T-cell (primary cell): Measurements from ENCODE around the gene OTUD3. TPM values are rescaled to one million over a fixed set of nuclear protein-coding genes. Genes with fewer than 3 reads are reported as not detected.
A peak's percentile ranks its signal among the peaks of the same experiment; 100 is the strongest.
"Not testable (repeated sequence)": the region's sequence is repeated elsewhere in the genome, so short reads cannot be mapped to it uniquely, and the experiment has no call there.

ENCODE experiments used
- ATAC-seq, 4 experiments: fragments of 200-7000 bp in 3 of 4; fragments of 150-1000 bp in 1 of 4; cut with Tn5 transposase; replicated peaks in 1 of 4; 1 replicate in 3 of 4; 2 replicates in 1 of 4; pipeline ENCODE4 v1.10.0; 2021; ENCODE audit warnings: moderate library complexity in 3 of 4, mild to moderate bottlenecking in 2 of 4, moderate number of reproducible peaks in 1 of 4
- CTCF ChIA-PET, 2 donors: fragments of 300-600 bp; sonication (Branson Sonifier 250); formaldehyde crosslinking; loops; one replicate each; lab custom pipeline; 2022; ENCODE audit warnings: antibody characterized with exemption in 2 of 2; lab: Charles Lee
- POLR2A ChIA-PET, 2 donors: fragments of 300-600 bp; sonication (Branson Sonifier 250); formaldehyde crosslinking; loops; one replicate each; lab custom pipeline; 2022; ENCODE audit warnings: antibody characterized with exemption in 2 of 2; lab: Charles Lee
- DNase-seq, 35 experiments: peaks; one replicate each; pipeline versions ENCODE4 v3.0.0 to v3.0.0-alpha.2; 2013 to 2023
- H3K27ac ChIP-seq: one replicate; pipeline ENCODE4 v1.5.1; 2013; ENCODE audit warnings: low read length
- H3K27me3 ChIP-seq, 2 experiments: replicated peaks in 1 of 2; 1 replicate in 1 of 2; 2 replicates in 1 of 2; pipeline versions ENCODE4 v1.6.1 to v1.7.0; 2013; ENCODE audit warnings: low read length in 1 of 2, mixed read lengths in 1 of 2; ENCODE audit not compliant: control insufficient read depth in 2 of 2, insufficient read depth in 2 of 2; ENCODE audit errors: extremely low read depth in 1 of 2
- H3K36me3 ChIP-seq, 2 donors: 1 replicate in 1 of 2; 2 replicates in 1 of 2; pipeline versions ENCODE4 v1.6.1 to v1.7.0; 2013; ENCODE audit warnings: low read length in 1 of 2; ENCODE audit not compliant: control insufficient read depth in 2 of 2, insufficient read depth in 1 of 2; ENCODE audit errors: extremely low read depth in 1 of 2
- H3K4me1 ChIP-seq, 2 experiments: 1 replicate in 1 of 2; 2 replicates in 1 of 2; pipeline versions ENCODE4 v1.6.1 to v1.7.0; 2013; ENCODE audit warnings: low read length in 2 of 2, mixed read lengths in 1 of 2; ENCODE audit not compliant: insufficient read depth in 2 of 2, control insufficient read depth in 1 of 2; ENCODE audit errors: extremely low read depth in 1 of 2
- H3K4me3 ChIP-seq, 2 donors: 1 replicate in 1 of 2; 2 replicates in 1 of 2; pipeline versions ENCODE4 v1.5.1 to v1.7.0; 2013; ENCODE audit warnings: mild to moderate bottlenecking in 2 of 2, low read length in 1 of 2, moderate library complexity in 1 of 2; ENCODE audit not compliant: control insufficient read depth in 1 of 2; ENCODE audit errors: extremely low read depth in 1 of 2
- H3K9me3 ChIP-seq: 2 replicates; pipeline ENCODE4 v1.7.0; 2013
- H3K27ac Mint-ChIP-seq, 2 donors: one replicate each; pipeline ENCODE4 v1.8.0; 2020 to 2021; ENCODE audit warnings: mild to moderate bottlenecking in 2 of 2, mixed read lengths in 2 of 2
- H3K27me3 Mint-ChIP-seq, 2 donors: one replicate each; pipeline ENCODE4 v1.8.0; 2021 to 2022; ENCODE audit warnings: mixed read lengths in 2 of 2
- H3K36me3 Mint-ChIP-seq: one replicate; pipeline ENCODE4 v1.8.0; 2021; ENCODE audit warnings: mixed read lengths
- H3K4me1 Mint-ChIP-seq, 3 donors: one replicate each; pipeline ENCODE4 v1.8.0; 2020 to 2022; ENCODE audit warnings: mixed read lengths in 3 of 3, mild to moderate bottlenecking in 1 of 3
- H3K4me3 Mint-ChIP-seq, 3 donors: one replicate each; pipeline ENCODE4 v1.8.0; 2020 to 2022; ENCODE audit warnings: mild to moderate bottlenecking in 3 of 3, mixed read lengths in 3 of 3, moderate library complexity in 3 of 3
- H3K9me3 Mint-ChIP-seq, 3 donors: one replicate each; pipeline ENCODE4 v1.8.0; 2020 to 2022; ENCODE audit warnings: mixed read lengths in 3 of 3
- WGBS: methylation state at CpG from one replicate; pipeline ENCODE4 v1.1.5; 2013; ENCODE audit warnings: missing lambda C conversion rate; ENCODE audit not compliant: insufficient coverage; 5-methylcytosine and 5-hydroxymethylcytosine counted together
- total RNA-seq, 35 experiments: library from RNA in 6 of 35; stranded (reverse) in 6 of 35; fragments of 120-200 nt in 1 of 35; gene quantifications; one replicate each; pipeline versions ENCODE4 v1.2.1 to v1.2.4 and lab custom pipeline; 2013 to 2026

OTUD3 gene
- total RNA-seq, 5 donors from 2014 or later (not counting 1 experiment from before 2014, with no cell fraction given), result 10.6 to 20.4 (median 13.6) TPM

- H3K27ac Mint-ChIP-seq, result no peak overlapping the region
- no peaks in the 10 kb centered on the region for H3K4me1 ChIP-seq
- no peaks in the 10 kb centered on the region for H3K36me3 Mint-ChIP-seq
- H3K4me3 ChIP-seq, result no peak overlapping the region
- peaks cover 9 to 13% of the 10 kb centered on the region in 2 experiments for H3K27me3 ChIP-seq
- 67% methylated on average over 1 of the region's 1 CpG for WGBS
- H3K27me3 Mint-ChIP-seq, result peaks cover 38 to 43% of the 10 kb centered on the region in 2 donors
- no peak overlapping the region for H3K4me3 Mint-ChIP-seq
- DNase-seq (no peak), ATAC-seq (no peak)
- no peaks in the 10 kb centered on the region for H3K4me1 Mint-ChIP-seq
- H3K36me3 ChIP-seq, result no peaks in the 10 kb centered on the region
- H3K27ac ChIP-seq, result no peak overlapping the region
- ChIA-PET CTCF (no interaction called here), POLR2A (no interaction called here)
- no peaks in the 10 kb centered on the region for H3K9me3 ChIP-seq
- peaks cover 0 to 14% (median 5%) of the 10 kb centered on the region in 3 donors for H3K9me3 Mint-ChIP-seq
These were observed 16.2 kb upstream of the OTUD3 start for GRCh38 chr1:19866029-19866428.

- H3K4me3 Mint-ChIP-seq, result no peak overlapping the region
- no peak for DNase-seq
- POLR2A ChIA-PET, result no interaction called here
- Histone ChIP-seq H3K27ac (no peak overlapping the region), H3K36me3 (no peaks in the 10 kb centered on the region), H3K9me3 (no peaks in the 10 kb centered on the region), H3K4me1 (no peaks in the 10 kb centered on the region), H3K4me3 (no peak overlapping the region), H3K27me3 (peaks cover 9 to 16% of the 10 kb centered on the region in 2 experiments)
- H3K9me3 Mint-ChIP-seq, result peaks cover 0 to 14% (median 5%) of the 10 kb centered on the region in 3 donors
- no peak overlapping the region for H3K27ac Mint-ChIP-seq
- WGBS, result no CpG with 5 or more reads among the region's 1 CpG
- H3K4me1 Mint-ChIP-seq, result no peaks in the 10 kb centered on the region
- H3K36me3 Mint-ChIP-seq, result no peaks in the 10 kb centered on the region
- H3K27me3 Mint-ChIP-seq, result peaks cover 38 to 43% of the 10 kb centered on the region in 2 donors
- ATAC-seq, result no peak
- CTCF ChIA-PET, result no interaction called here
These were observed 15.4 kb upstream of the OTUD3 start for GRCh38 chr1:19866758-19867157.

GRCh38 chr1:19868575-19868974, 13.6 kb upstream of the OTUD3 start:
- H3K4me3 Mint-ChIP-seq, H3K9me3 ChIP-seq, H3K9me3 Mint-ChIP-seq, CTCF ChIA-PET, H3K36me3 Mint-ChIP-seq, POLR2A ChIA-PET, H3K27ac ChIP-seq, H3K4me1 ChIP-seq, H3K4me1 Mint-ChIP-seq, H3K36me3 ChIP-seq, ATAC-seq, DNase-seq, H3K4me3 ChIP-seq, H3K27ac Mint-ChIP-seq: not testable (repeated sequence)
- 67% methylated on average over 1 of the region's 4 CpGs for WGBS
- H3K27me3 Mint-ChIP-seq, result peaks cover 48 to 50% of the 10 kb centered on the region in 2 donors
- peaks cover 8 to 22% of the 10 kb centered on the region in 2 experiments for H3K27me3 ChIP-seq

GRCh38 chr1:19869453-19869852, 12.7 kb upstream of the OTUD3 start:
- H3K4me1 Mint-ChIP-seq, H3K9me3 ChIP-seq, H3K36me3 ChIP-seq, H3K9me3 Mint-ChIP-seq, H3K4me1 ChIP-seq, H3K27ac ChIP-seq, CTCF ChIA-PET, DNase-seq, H3K27ac Mint-ChIP-seq, POLR2A ChIA-PET, H3K4me3 Mint-ChIP-seq, H3K4me3 ChIP-seq, H3K36me3 Mint-ChIP-seq, ATAC-seq: not testable (repeated sequence)
- WGBS, result no CpG with 5 or more reads among the region's 2 CpGs
- H3K27me3 ChIP-seq, result peaks cover 8 to 25% of the 10 kb centered on the region in 2 experiments
- peaks cover 44 to 49% of the 10 kb centered on the region in 2 donors for H3K27me3 Mint-ChIP-seq

GRCh38 chr1:19869929-19870328, 12.3 kb upstream of the OTUD3 start:
- Histone ChIP-seq H3K27me3 (peaks cover 8 to 29% of the 10 kb centered on the region in 2 experiments), H3K4me1 (no peaks in the 10 kb centered on the region), H3K9me3 (no peaks in the 10 kb centered on the region), H3K27ac (no peak overlapping the region), H3K4me3 (no peak overlapping the region), H3K36me3 (no peaks in the 10 kb centered on the region)
- Mint-ChIP-seq H3K4me1 (no peaks in the 10 kb centered on the region), H3K27me3 (peaks cover 44 to 49% of the 10 kb centered on the region in 2 donors), H3K36me3 (no peaks in the 10 kb centered on the region), H3K9me3 (peaks cover 0 to under 1% (median 0%) of the 10 kb centered on the region in 3 donors), H3K27ac (no peak overlapping the region), H3K4me3 (no peak overlapping the region)
- DNase-seq, result no peak
- POLR2A ChIA-PET, result no interaction called here
- 53% methylated on average over 2 of the region's 5 CpGs for WGBS
- ATAC-seq, result no peak
- CTCF ChIA-PET, result no interaction called here

GRCh38 chr1:19872190-19872589, 10.0 kb upstream of the OTUD3 start:
- ATAC-seq, result no peak
- peaks cover 7 to 38% of the 10 kb centered on the region in 2 experiments for H3K27me3 ChIP-seq
- POLR2A ChIA-PET, result no interaction called here

More at GRCh38 chr1:19872190-19872589, 10.0 kb upstream of the OTUD3 start:
- 53% methylated on average over 2 of the region's 7 CpGs for WGBS
- no peaks in the 10 kb centered on the region for H3K9me3 ChIP-seq
- no peaks in the 10 kb centered on the region for H3K36me3 Mint-ChIP-seq
- H3K4me3 Mint-ChIP-seq, result peak overlapping the region in 1 of 3 donors; percentile 6
- H3K9me3 Mint-ChIP-seq, result no peaks in the 10 kb centered on the region
- H3K4me1 ChIP-seq, result no peaks in the 10 kb centered on the region
- no peaks in the 10 kb centered on the region for H3K36me3 ChIP-seq
- H3K27ac Mint-ChIP-seq, result no peak overlapping the region
- no peak overlapping the region for H3K27ac ChIP-seq
- CTCF ChIA-PET, result interaction anchor here in 1 of 2 donors (0.6 kb wide), 1 partner anchor 300 kb away, joined by 3 read pairs; no protein-coding TSS in a partner anchor
- no peak overlapping the region for H3K4me3 ChIP-seq
- DNase-seq, result no peak
- no peaks in the 10 kb centered on the region for H3K4me1 Mint-ChIP-seq
- peaks cover 50 to 51% of the 10 kb centered on the region in 2 donors for H3K27me3 Mint-ChIP-seq
